H1 (cell line): ENCODE results near the gene INTS7. TPM values are rescaled to one million over a fixed set of nuclear protein-coding genes. Genes with fewer than 3 reads are reported as not detected.

Experiments
- BRCA1 ChIP-seq: IDR thresholded peaks from 2 replicates; pipeline ENCODE4 v1.6.1; 2012; ENCODE audit warnings: low read depth, low read length, improper control_type of control experiment
- CBX8 ChIP-seq: fragments of 300-800, 300-1000 bp; sonication (generic); IDR thresholded peaks from 2 replicates; pipeline ENCODE4 v1.7.1; 2016; ENCODE audit warnings: low read depth, low read length, borderline replicate concordance
- CTBP2 ChIP-seq: IDR thresholded peaks from 2 replicates; pipeline ENCODE4 v1.7.0; 2011; ENCODE audit warnings: borderline replicate concordance, mild to moderate bottlenecking, moderate library complexity, mixed read lengths, low read length; ENCODE audit not compliant: insufficient read depth, insufficient read length
- EZH2 ChIP-seq: fragments of 200-600 bp; sonication (generic); IDR thresholded peaks from 2 replicates; pipeline ENCODE4 v1.7.1; 2012; ENCODE audit warnings: low read depth, mild to moderate bottlenecking, moderate library complexity, low read length, inconsistent platforms; ENCODE audit not compliant: severe bottlenecking
- NANOG ChIP-seq: IDR thresholded peaks from 2 replicates; pipeline ENCODE4 v1.6.1; 2011; ENCODE audit warnings: low read length, low read depth, mild to moderate bottlenecking, inconsistent platforms; ENCODE audit not compliant: insufficient read depth, poor library complexity, severe bottlenecking
- PHF8 ChIP-seq: fragments of 200-600 bp; sonication (generic); conservative IDR thresholded peaks from 2 replicates; pipeline ENCODE4 v1.7.1; 2012; ENCODE audit warnings: low read depth, mild to moderate bottlenecking, inconsistent platforms, low read length, moderate library complexity
- POLR2AphosphoS5 ChIP-seq: IDR thresholded peaks from 2 replicates; pipeline ENCODE4 v1.6.1; 2011; ENCODE audit warnings: low read depth, low read length
- SRF ChIP-seq: IDR thresholded peaks from 2 replicates; pipeline ENCODE4 v1.6.1; 2011; ENCODE audit warnings: mild to moderate bottlenecking, low read depth, low read length, moderate library complexity
- TBP ChIP-seq: IDR thresholded peaks from 2 replicates; pipeline ENCODE4 v1.6.1; 2011; ENCODE audit warnings: low read depth, low read length, improper control_type of control experiment
- YY1 ChIP-seq: IDR thresholded peaks from 2 replicates; pipeline ENCODE4 v1.6.1; 2011; ENCODE audit warnings: low read depth, mild to moderate bottlenecking, low read length
- polyA plus RNA-seq, 7 experiments: library from polyadenylated mRNA; depleted of rRNA in 3 of 7; stranded (reverse) in 5 of 7; unstranded in 2 of 7; fragments of >200 nt in 5 of 7; fragments of 200-250 nt in 2 of 7; gene quantifications; 1 replicate in 5 of 7; 2 replicates in 1 of 7; 4 replicates in 1 of 7; pipeline versions ENCODE4 v1.2.1 to v1.2.3, GENCODE V29; 2011 to 2013; ENCODE audit warnings: missing spikeins in 2 of 7, mixed read lengths in 2 of 7
- total RNA-seq: library from RNA; stranded (reverse); fragmentation: NEBNext Ultra II Directional; extraction: Animal tissue kit (Norgen Biotek cat#: 25700); gene quantifications from 2 replicates; pipeline ENCODE4 v1.2.1, GENCODE V29; 2021

INTS7 gene
- total and polyA plus RNA-seq, 2 of the 8 experiments (the other 6 are each of a cell fraction or from before 2014, with no cell fraction given): 15.2 to 22.4 TPM

DNA sequence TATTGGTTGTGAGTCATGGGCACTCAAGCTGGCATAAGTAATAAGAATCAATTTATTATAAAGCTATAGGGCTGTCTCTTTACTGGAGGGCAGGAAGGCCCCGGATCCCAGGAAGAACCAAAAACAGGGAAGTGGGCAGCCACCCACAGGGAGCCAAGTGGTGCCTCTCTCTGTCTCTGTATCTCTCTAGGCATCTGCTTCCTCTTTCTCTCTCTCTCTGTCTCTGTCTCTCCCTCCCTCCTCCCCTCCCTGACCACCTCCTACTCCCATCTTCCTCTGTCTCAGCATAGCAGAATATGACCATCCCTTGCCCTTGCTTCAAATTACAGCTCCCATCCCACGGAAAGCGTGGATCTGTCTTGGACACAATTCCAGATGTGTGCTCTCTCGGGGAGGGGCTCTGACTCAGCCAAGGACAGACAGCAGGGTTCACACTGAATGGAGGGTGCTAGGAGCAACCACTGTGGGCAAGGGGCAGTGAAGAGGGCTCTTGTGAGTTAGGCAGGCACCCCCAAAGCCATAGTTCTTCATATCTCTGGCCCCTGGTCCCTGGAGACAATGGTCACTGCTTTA lies 124.4 kb downstream of the INTS7 start (continued):
- no peak for TF ChIP-seq SRF
- no peak for TF ChIP-seq NANOG
- no peak for TF ChIP-seq YY1
- TF ChIP-seq POLR2AphosphoS5: no peak
- no peak for TF ChIP-seq CBX8
- TF ChIP-seq EZH2: no peak
- TF ChIP-seq CTBP2: no peak
- no peak for TF ChIP-seq TBP
- TF ChIP-seq BRCA1: no peak
- no peak for TF ChIP-seq PHF8
